Motor neuron (in vitro differentiated cells): ENCODE measurements around the gene NOTO. TPM values are rescaled to one million over a fixed set of nuclear protein-coding genes. Genes with fewer than 3 reads are reported as not detected.

ENCODE experiments used
- ATAC-seq, 8 experiments: fragments of 200-7000 bp; cut with Tn5 transposase; replicated peaks in 6 of 8; 2 replicates each; pipeline ENCODE4 v1.8.0; 2021; ENCODE audit warnings: mild to moderate bottlenecking in 8 of 8, moderate library complexity in 8 of 8
- H3K27ac ChIP-seq, 2 donors: fragments of 250-450 bp; sonication (Bioruptor Pico); 2 replicates each; pipeline ENCODE4 v1.9.0; 2021; ENCODE audit warnings: antibody characterized with exemption in 2 of 2, mild to moderate bottlenecking in 2 of 2, moderate library complexity in 1 of 2
- H3K4me1 ChIP-seq, 2 donors: fragments of 250-450 bp; sonication (Bioruptor Pico); replicated peaks in 1 of 2; 2 replicates each; pipeline ENCODE4 v1.6.1; 2021; ENCODE audit warnings: antibody characterized with exemption in 2 of 2, mild to moderate bottlenecking in 2 of 2, moderate library complexity in 1 of 2
- H3K4me3 ChIP-seq, 5 donors: fragments of 250-450 bp; sonication (Bioruptor Pico); 2 replicates each; pipeline ENCODE4 v1.9.0; 2021; ENCODE audit warnings: antibody characterized with exemption in 5 of 5, mild to moderate bottlenecking in 5 of 5, moderate library complexity in 4 of 5
- WGBS, 10 experiments: fragments of 450-650 bp; shearing (Covaris generic); methylation state at CpG; one replicate each; pipeline ENCODE4 v1.0.0; 2022; 5-methylcytosine and 5-hydroxymethylcytosine counted together
- in situ Hi-C, 9 experiments: fragments of 400-800 bp; cut with MboI; loops; one replicate each; pipeline ENCODE4 v1.15.0; 2021; ENCODE audit warnings: low sequenced_read_pairs in 9 of 9, low pct_unique_long_range_greater_than_20kb in 2 of 9; ENCODE audit not compliant: unreplicated experiment in 9 of 9
- total RNA-seq, 8 experiments: library from RNA; unstranded; fragments of 300-600 nt; gene quantifications; 2 replicates each; pipeline versions ENCODE4 v1.2.3 to v1.2.4, GENCODE V29; 2022

Gene NOTO
- total RNA-seq, 8 experiments from 2014 or later: 0.13 to 0.70 (median 0.16) TPM; not detected in 1

DNA sequence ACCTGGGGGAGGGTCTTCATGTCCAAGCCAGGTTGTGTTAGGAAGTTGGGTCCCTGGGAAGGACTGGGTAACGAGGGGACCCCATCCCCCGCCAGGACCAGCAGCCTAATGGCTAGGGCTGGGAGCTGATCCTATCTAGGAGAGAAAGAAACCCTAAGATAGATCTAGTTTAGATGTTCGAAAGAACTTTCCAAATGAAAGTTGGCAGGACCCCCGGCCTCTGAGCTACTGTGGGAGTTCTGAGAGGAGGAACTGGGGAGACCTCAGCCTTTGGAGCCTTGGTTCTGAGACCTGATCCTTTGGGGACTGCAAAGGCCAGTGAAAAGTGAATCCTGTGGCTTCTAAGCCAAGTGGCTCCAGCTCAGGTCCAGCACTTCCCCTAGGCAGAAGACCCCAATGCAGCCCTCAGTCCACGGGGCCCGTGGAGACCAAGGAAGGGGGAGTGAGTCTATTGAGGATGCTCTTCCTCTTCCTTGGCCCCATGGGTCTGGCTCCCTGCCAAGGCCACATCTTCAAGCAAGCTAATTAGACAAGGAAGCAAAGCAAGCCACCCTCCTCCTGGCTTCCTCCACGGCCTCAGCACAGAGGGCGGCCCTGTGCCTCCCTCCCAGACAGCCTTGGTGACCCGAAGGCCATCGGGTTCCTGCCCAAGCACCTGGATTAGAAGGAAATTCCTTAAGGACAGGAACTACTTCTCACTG lies 55.2 kb downstream of the NOTO start:
- WGBS, 10 experiments: 60 to 100% (median 93%) methylated on average over 1 to 6 of the region's 10 CpGs; no CpG with 5 or more reads in 4 of the 10 experiments
- ATAC-seq: no peak
- in situ Hi-C loops: no loop called here
- Histone ChIP-seq H3K27ac (no peak overlapping the region), H3K4me1 (no peaks in the 10 kb centered on the region), H3K4me3 (no peak overlapping the region)

DNA sequence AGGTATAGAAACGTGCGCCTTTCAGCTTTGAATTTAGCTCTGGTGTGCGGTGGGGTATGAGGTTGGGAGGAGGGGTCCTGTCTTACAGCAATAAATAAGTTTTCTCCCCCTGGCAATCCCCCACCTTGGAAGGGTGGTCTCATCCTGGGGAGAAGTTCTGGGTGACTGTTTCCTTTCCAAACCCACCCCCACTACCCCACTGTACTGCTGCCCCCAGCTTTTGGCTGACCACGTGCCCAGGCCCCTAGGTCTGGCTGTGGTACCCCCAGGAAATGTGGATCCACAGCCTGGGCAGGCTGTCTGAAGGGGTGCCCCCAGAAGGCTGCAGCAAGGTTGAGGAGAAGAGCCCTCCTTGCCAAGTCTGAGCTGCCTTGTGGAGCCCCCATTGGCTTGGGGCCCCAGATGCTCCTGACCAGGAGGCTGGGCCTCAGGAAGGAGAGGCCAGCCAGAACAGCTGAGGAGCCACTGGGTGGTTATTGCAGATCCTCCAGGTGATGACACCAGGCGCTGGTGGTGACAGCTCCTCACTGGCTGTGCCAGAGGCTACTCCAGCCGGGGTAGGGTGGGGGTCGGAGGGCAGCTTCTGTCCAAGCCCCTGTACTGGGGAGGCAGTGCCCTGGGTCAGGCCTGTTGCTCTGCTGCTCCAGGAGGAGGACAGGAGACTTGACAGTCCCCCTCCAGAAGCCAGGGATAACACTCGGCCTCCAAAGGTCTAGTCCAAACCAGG lies 56.0 kb downstream of the NOTO start:
- in situ Hi-C loops: no loop called here
- Histone ChIP-seq H3K4me3 (no peak overlapping the region), H3K4me1 (no peaks in the 10 kb centered on the region), H3K27ac (no peak overlapping the region)
- 83 to 100% (median 87%) methylated on average over 1 to 3 of the region's 8 CpGs; no CpG with 5 or more reads in 7 of the 10 experiments for WGBS, 10 experiments
- ATAC-seq: no peak

- no peak overlapping the region for H3K4me3 ChIP-seq
- ATAC-seq: no peak
- 96 to 100% methylated on average over 3 to 5 of the region's 9 CpGs; no CpG with 5 or more reads in 8 of the 10 experiments for WGBS, 10 experiments
- H3K4me1 ChIP-seq: no peaks in the 10 kb centered on the region
- no peak overlapping the region for H3K27ac ChIP-seq
- in situ Hi-C loops: no loop called here
Measured at GRCh38 chr2:73258913-73259215, 56.5 kb downstream of the NOTO start.

DNA sequence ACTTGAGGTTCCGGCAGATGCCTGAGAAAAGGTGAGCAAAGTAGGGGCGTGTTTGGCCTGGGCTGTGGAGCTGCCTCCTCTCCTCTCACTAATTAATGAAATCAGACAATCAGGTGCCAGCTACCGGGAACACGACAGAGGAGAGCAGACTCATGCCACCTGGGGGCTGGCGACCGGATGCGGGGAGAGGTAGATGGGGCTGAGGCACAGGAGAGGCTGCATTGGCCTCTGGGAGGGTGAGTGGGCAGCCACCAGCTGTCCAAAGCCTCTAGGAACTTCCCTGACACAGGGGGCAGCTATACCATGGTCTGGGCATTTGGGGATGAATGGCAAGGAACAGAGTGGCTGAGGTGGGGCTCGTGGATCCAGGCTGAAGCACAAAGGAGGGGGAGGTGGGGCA lies 56.9 kb downstream of the NOTO start:
- Histone ChIP-seq H3K27ac (no peak overlapping the region), H3K4me3 (no peak overlapping the region), H3K4me1 (no peaks in the 10 kb centered on the region)
- no peak for ATAC-seq
- 88 to 100% methylated on average over 1 to 4 of the region's 8 CpGs; no CpG with 5 or more reads in 8 of the 10 experiments for WGBS, 10 experiments
- in situ Hi-C loops: no loop called here

- no peak overlapping the region for H3K27ac ChIP-seq
- no peaks in the 10 kb centered on the region for H3K4me1 ChIP-seq
- in situ Hi-C loops: no loop called here
- 100% methylated on average over 1 to 3 of the region's 4 CpGs; no CpG with 5 or more reads in 7 of the 10 experiments for WGBS, 10 experiments
- ATAC-seq: peak in 2 of 8 experiments; percentile 7 to 14
- no peak overlapping the region for H3K4me3 ChIP-seq
Measured at GRCh38 chr2:73259704-73260337, 57.4 kb downstream of the NOTO start.

DNA sequence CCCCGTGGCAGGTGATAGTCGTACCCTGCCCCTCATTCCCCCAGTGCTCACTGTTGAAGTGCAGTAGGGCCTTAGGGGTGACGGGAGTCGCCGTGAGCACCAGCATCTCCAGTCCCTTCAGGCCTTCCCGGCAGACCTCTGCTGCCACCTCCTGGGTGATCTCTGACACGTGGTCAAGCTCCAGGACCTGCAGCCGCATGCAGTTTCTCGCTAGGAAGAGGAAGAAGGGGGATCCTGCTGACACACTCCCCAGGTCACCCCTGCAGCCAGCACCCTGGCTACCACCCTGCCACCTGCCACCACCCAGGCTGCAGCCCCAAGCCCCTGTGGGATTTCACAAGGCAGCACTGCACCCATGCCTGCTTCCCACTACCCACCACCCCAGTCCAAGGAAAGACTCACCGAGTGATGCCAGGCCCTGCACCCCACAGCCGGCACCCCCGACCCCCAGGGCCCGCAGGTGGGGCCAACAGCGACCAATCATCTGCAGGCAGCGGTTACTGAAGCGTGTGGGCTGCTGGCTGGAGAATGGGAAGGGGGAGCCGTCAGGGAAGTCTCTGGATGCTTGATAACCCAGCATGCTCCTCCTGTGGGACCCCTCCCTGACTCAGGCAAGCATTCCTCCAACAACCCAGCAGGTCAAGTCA lies 58.1 kb downstream of the NOTO start:
- no peak overlapping the region for H3K4me3 ChIP-seq
- no peak overlapping the region for H3K27ac ChIP-seq
- ATAC-seq: peak; percentile 55 to 85 (median 74)
- no peaks in the 10 kb centered on the region for H3K4me1 ChIP-seq
- in situ Hi-C loops: no loop called here
- WGBS, 10 experiments: 0 to 80% (median 60%) methylated on average over 1 to 5 of the region's 17 CpGs; no CpG with 5 or more reads in 5 of the 10 experiments

Other genes starting within 250 kb of the NOTO start
- gene SFXN5, start 130.9 kb upstream of the NOTO start, total RNA-seq: 10 to 100 TPM in 5 of 8 experiments, 1 to 10 TPM in 3; 6.4 to 35.6 (median 16.0) TPM
- gene RAB11FIP5, start 89.6 kb upstream of the NOTO start, total RNA-seq: 10 to 100 TPM in 5 of 8 experiments, 1 to 10 TPM in 3; 5.4 to 19.0 (median 11.1) TPM
- gene SMYD5, start 11.7 kb downstream of the NOTO start, total RNA-seq: 10 to 100 TPM; 21.2 to 34.2 (median 24.1) TPM
- 10 to 100 TPM; 13.2 to 19.5 (median 16.0) TPM for gene PRADC1, start 30.7 kb downstream of the NOTO start, total RNA-seq
- 100 to 1,000 TPM; 230 to 423 (median 329) TPM for gene CCT7, start 31.7 kb downstream of the NOTO start, total RNA-seq
- 1 to 10 TPM; 3.9 to 7.6 (median 5.6) TPM for gene FBXO41, start 81.9 kb downstream of the NOTO start, total RNA-seq
- gene EGR4, start 91.0 kb downstream of the NOTO start, total RNA-seq: under 1 TPM in 4 of 8 experiments, not detected in 4; 0.09 to 0.47 (median 0.24) TPM
- 10 to 100 TPM in 7 of 8 experiments, 1 to 10 TPM in 1; 8.1 to 60.2 (median 39.2) TPM for gene ALMS1, start 183.3 kb downstream of the NOTO start, total RNA-seq